AG04449 (cell line): ENCODE results near the gene XRRA1.
"Not testable (repeated sequence)": the region's sequence is repeated elsewhere in the genome, so short reads cannot be mapped to it uniquely, and the experiment has no call there.

Experiments used
- CTCF ChIA-PET: fragments of 350-600 bp; formaldehyde crosslinking; extraction: SDS; loops from one replicate; lab custom pipeline; 2021; ENCODE audit warnings: antibody characterized with exemption; lab: Yijun Ruan, JAX
- POLR2A ChIA-PET: fragments of 400-600, 350-600 bp; formaldehyde crosslinking; extraction: SDS; loops from one replicate; lab custom pipeline; 2020; ENCODE audit warnings: antibody characterized with exemption, inconsistent platforms; lab: Yijun Ruan, JAX
- DNase-seq: peaks from one replicate; pipeline ENCODE4 v3.0.0-alpha.2; 2010; ENCODE audit warnings: low read depth, low spot score
- H3K4me3 ChIP-seq: 2 replicates; pipeline ENCODE4 v1.5.1; 2011; ENCODE audit warnings: low read depth, mild to moderate bottlenecking, control low read depth, low read length
- TF ChIP-seq, protein P1 (sequence below): IDR thresholded peaks from one replicate; pipeline ENCODE4 v1.5.1; 2011; ENCODE audit warnings: mild to moderate bottlenecking, moderate library complexity, low read length, control low read depth, inconsistent platforms; ENCODE audit not compliant: insufficient read depth; ENCODE audit errors: missing control alignments

XRRA1 gene, protein sequence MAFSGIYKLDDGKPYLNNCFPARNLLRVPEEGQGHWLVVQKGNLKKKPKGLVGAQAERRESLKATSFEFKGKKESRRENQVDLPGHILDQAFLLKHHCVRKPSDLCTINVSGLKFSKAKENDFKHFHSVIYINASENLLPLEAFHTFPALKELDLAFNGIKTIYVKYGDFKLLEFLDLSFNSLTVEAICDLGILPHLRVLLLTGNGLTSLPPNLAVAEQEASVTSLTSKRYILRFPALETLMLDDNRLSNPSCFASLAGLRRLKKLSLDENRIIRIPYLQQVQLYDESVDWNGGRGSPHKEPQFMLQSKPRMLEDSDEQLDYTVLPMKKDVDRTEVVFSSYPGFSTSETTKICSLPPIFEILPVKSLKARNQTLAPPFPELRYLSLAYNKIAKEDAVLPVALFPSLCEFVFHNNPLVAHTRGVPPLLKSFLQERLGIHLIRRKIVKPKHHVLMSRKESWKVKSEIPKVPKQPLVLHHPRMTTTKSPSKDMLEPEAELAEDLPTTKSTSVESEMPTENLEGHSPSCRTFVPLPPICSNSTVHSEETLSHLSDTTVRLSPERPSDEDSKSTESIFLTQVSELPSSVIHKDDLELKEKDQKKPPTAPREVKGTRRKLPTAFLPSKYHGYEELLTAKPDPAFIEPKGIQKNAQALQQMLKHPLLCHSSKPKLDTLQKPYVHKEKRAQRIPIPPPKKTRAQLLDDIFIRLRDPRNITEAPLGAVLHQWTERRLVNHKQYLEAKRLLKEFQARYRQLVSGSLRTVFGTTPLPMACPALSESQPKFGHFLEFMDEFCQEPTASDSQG

DNA sequence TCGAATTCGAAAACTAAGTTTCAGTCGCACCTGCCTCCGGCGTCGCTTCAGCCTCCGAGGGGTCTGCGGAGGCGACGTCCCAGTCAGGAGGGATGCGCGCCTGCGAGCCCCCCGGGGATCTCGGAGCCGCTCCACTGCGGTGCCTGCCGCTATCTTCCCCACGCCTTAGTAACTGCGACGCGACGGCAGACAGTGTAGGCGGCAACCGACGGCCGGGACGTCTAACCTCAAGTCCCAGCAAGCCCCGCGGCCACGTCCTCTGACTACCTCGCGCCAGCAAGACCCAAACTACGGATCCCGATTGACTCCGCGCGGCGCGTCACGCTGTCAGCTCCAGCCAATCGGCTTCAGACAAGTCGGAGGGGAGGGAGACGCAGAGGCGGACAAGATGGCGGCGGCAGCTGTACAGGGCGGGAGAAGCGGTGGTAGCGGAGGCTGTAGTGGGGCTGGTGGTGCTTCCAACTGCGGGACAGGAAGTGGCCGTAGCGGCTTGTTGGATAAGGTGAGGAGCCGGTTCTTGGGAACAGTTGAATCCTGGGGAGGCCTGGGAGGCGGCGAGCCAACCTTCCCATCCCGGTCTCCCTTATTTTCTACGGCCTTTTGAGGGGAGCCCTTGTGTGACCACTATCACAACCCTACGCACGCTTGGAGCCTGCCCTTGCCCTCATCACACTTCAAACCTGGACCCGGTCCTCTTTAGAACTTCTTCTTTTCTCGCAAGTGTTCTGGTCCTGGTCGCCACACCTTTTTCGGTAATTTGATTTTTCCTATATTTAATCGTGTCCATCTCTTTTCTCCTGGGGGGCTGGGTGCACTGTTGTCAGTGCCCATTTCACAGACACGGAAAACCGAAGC, at the start of gene XRRA1, which contains the start of gene SPCS2:
TSS of gene XRRA1 (minus strand) at position 194 of the 855 bp plus-strand sequence. CDS start 8,213 bp downstream, outside the sequence.
TSS of gene SPCS2 (plus strand) at position 369 of the 855 bp plus-strand sequence. CDS start at position 389, 20 bp downstream.
- H3K4me3 ChIP-seq: peak within 1 kb of the TSS; percentile 92
- peak; percentile 91 for DNase-seq
- CTCF ChIA-PET: interaction anchor here (1.4 kb wide), 1 partner anchor 23 kb away, joined by 3 read pairs; no protein-coding TSS in a partner anchor
- POLR2A ChIA-PET: interaction anchor here (0.6 to 1.4 kb wide), 4 partner anchors 10 to 265 kb away, joined by 3 to 7 read pairs (median 4); no protein-coding TSS in a partner anchor
- TF ChIP-seq, protein P1, sequence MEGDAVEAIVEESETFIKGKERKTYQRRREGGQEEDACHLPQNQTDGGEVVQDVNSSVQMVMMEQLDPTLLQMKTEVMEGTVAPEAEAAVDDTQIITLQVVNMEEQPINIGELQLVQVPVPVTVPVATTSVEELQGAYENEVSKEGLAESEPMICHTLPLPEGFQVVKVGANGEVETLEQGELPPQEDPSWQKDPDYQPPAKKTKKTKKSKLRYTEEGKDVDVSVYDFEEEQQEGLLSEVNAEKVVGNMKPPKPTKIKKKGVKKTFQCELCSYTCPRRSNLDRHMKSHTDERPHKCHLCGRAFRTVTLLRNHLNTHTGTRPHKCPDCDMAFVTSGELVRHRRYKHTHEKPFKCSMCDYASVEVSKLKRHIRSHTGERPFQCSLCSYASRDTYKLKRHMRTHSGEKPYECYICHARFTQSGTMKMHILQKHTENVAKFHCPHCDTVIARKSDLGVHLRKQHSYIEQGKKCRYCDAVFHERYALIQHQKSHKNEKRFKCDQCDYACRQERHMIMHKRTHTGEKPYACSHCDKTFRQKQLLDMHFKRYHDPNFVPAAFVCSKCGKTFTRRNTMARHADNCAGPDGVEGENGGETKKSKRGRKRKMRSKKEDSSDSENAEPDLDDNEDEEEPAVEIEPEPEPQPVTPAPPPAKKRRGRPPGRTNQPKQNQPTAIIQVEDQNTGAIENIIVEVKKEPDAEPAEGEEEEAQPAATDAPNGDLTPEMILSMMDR: no peak

DNA sequence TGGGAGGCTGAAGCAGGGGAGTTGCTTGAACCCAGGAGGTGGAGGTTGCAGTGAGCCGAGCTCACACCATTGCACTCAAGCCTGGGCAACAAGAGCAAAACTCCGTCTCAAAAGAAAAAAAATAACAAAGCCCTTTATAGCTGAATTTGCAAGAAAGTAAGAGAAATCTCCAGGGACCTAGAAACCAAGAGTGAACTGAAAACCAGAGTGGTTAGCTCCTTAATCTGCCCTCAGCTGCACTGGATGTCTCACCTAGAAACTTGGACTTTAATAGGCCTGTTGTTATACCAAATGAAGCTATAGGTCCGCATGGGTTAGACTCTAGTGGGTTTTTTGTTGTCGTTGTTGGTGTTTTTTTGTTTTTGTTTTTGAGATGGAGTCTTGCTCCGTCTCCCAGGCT, 44.0 kb upstream of the XRRA1 start:
- TF ChIP-seq, protein P1: no peak
- H3K4me3 ChIP-seq: no peak overlapping the region
- no peak for DNase-seq
- POLR2A ChIA-PET: no interaction called here
- CTCF ChIA-PET: interaction anchor here (1.3 kb wide), 1 partner anchor 30 kb away, joined by 3 read pairs; no protein-coding TSS in a partner anchor

DNA sequence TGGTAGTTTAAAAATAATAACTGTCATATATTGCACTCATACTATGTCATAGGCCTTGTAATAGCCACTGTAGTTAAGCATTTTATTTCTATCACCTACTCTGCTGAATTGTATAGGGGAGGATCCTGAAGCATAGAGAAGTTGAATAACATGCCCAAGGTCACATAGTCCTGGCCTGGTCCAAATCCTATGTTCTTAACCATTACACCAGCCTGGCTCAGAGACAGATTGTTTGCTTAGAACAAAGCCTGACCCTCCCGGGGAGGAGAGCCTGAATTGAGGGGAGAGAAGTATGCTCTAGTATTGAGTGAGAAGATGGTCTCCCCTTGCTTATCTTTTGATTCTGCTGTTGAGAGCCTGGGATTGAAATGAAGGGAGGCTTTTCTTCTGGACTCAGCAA, 42.0 kb upstream of the XRRA1 start:
- H3K4me3 ChIP-seq: no peak overlapping the region
- ChIA-PET POLR2A (no interaction called here), CTCF (no interaction called here)
- DNase-seq: no peak
- TF ChIP-seq, protein P1: no peak

DNA sequence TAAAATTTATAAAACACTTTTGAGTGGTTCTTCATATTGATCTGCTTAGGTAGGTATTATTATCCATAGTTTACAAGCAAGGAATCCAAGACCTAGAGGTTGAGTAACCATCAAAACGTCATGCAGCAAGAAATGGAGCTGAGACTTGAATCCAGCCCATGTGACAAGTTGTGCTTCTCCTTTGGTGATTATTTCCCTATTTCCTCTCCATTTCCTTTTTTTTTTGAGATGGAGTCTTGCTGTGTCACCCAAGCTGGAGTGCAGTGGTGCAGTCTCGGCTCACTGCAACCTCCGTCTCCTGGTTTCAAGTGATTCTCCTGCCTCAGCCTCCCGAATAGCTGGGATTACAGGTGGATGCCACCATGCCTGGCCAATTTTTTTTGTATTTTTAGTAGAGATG, 41.3 kb upstream of the XRRA1 start:
- POLR2A ChIA-PET: not testable (repeated sequence)
- CTCF ChIA-PET: interaction anchor here (0.9 to 2.0 kb wide), 3 partner anchors 32 to 60 kb away, joined by 3 to 5 read pairs (median 4); no protein-coding TSS in a partner anchor

DNA sequence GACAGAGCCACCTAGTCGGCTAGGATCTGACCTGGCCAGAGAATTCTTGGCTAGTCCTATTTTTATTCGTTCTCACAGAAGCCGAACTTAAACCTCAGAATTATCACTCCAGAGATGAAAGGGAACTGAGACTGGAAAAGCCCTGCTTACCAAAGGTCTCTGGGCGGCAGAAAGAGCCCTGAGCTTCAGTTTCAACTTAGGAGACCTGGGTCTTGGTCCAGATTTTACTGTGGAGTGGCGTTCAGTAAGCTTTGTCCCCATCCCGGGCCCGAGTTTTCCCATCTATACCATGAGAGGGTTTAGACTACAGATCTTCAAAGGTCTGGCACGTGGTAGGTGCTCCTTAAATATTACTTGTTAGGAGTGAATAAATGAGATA, 40.4 kb upstream of the XRRA1 start:
- peak overlapping the region; percentile 81 for H3K4me3 ChIP-seq
- TF ChIP-seq, protein P1: no peak
- CTCF ChIA-PET: interaction anchor here (0.9 to 2.0 kb wide), 3 partner anchors 33 to 59 kb away, joined by 3 to 5 read pairs (median 4); no protein-coding TSS in a partner anchor
- POLR2A ChIA-PET: interaction anchor here (0.7 to 1.6 kb wide), 2 partner anchors 25 to 60 kb away, joined by 3 read pairs; no protein-coding TSS in a partner anchor
- no peak for DNase-seq

More for the DNA sequence above, 41.3 kb upstream of the XRRA1 start:
- not testable (repeated sequence) for DNase-seq, H3K4me3 ChIP-seq
